DMS53 treated with DMSO at 0.1 percent for 48 hours (cell line): Measurements from ENCODE around the gene PCDHGA3.
"Not testable (repeated sequence)": the region's sequence is repeated elsewhere in the genome, so short reads cannot be mapped to it uniquely, and the experiment has no call there.

ENCODE experiments used
- DNase-seq: peaks from one replicate; lab custom pipeline; 2025; ENCODE audit not compliant: unreplicated experiment; lab: John Stamatoyannopoulos, UW

PCDHGA3 gene

GRCh38 chr5:141346017-141346416 lies 2.4 kb downstream of the PCDHGA3 start:
- not testable (repeated sequence) for DNase-seq

GRCh38 chr5:141349917-141350619 lies 6.4 kb downstream of the PCDHGA3 start, which contains the start of gene PCDHGB1:
PCDHGB1 (plus strand) TSS chr5:141350099; CDS start chr5:141350261, 162 bp downstream.
- DNase-seq, result peak; percentile 85

- DNase-seq, result no peak
Observed at GRCh38 chr5:141351591-141351990, 8.0 kb downstream of the PCDHGA3 start.

- no peak for DNase-seq
Observed at GRCh38 chr5:141354900-141355469, 11.4 kb downstream of the PCDHGA3 start, which contains the start of gene PCDHGA4. PCDHGA4 (plus strand) TSS chr5:141355021; CDS start chr5:141355108, 87 bp downstream.

GRCh38 chr5:141355641-141356040 lies 12.0 kb downstream of the PCDHGA3 start:
- DNase-seq, result no peak

GRCh38 chr5:141356133-141356532 lies 12.5 kb downstream of the PCDHGA3 start:
- DNase-seq, result no peak

- DNase-seq, result no peak
Observed at GRCh38 chr5:141356950-141357349, 13.3 kb downstream of the PCDHGA3 start.

GRCh38 chr5:141359790-141360426 lies 16.3 kb downstream of the PCDHGA3 start, which contains the start of gene PCDHGB2:
PCDHGB2 (plus strand) TSS chr5:141359994; CDS start chr5:141360136, 142 bp downstream.
- DNase-seq, result no peak

- no peak for DNase-seq
Observed at GRCh38 chr5:141360685-141361084, 17.1 kb downstream of the PCDHGA3 start.

GRCh38 chr5:141362719-141363118 lies 19.1 kb downstream of the PCDHGA3 start:
- no peak for DNase-seq

- no peak for DNase-seq
Observed at GRCh38 chr5:141363952-141364660, 20.5 kb downstream of the PCDHGA3 start, which contains the start of gene PCDHGA5. PCDHGA5 (plus strand) TSS chr5:141364162; CDS start chr5:141364331, 169 bp downstream.

- no peak for DNase-seq
Observed at GRCh38 chr5:141366016-141366896, 22.6 kb downstream of the PCDHGA3 start.

GRCh38 chr5:141369994-141370848 lies 26.6 kb downstream of the PCDHGA3 start, which contains the start of gene PCDHGB3:
PCDHGB3 (plus strand) TSS chr5:141370242; CDS start chr5:141370395, 153 bp downstream.
- DNase-seq, result peak; percentile 10

GRCh38 chr5:141371572-141372475 lies 28.2 kb downstream of the PCDHGA3 start:
- DNase-seq, result no peak

GRCh38 chr5:141373673-141374317 lies 30.2 kb downstream of the PCDHGA3 start, which contains the start of gene PCDHGA6:
PCDHGA6 (plus strand) TSS chr5:141373891; CDS start chr5:141374084, 193 bp downstream.
- DNase-seq, result peak; percentile 12

GRCh38 chr5:141374627-141375026 lies 31.0 kb downstream of the PCDHGA3 start:
- DNase-seq, result no peak

GRCh38 chr5:141375444-141376155 lies 32.0 kb downstream of the PCDHGA3 start:
- DNase-seq, result not testable (repeated sequence)
